Frontal cortex (tissue), 4 donors: ENCODE measurements around the gene HOXB6. TPM values are rescaled to one million over a fixed set of nuclear protein-coding genes. Genes with fewer than 3 reads are reported as not detected.

Experiments used
- DNase-seq, 2 donors: peaks; one replicate each; pipeline ENCODE4 v3.0.0; 2012; ENCODE audit warnings: low spot score in 2 of 2
- FAIRE-seq: peaks from 2 replicates; lab custom pipeline; 2012; peaks lifted over from hg19 to GRCh38; lab: Jason Lieb, UNC
- total RNA-seq: library from RNA; depleted of rRNA; stranded (reverse); fragments of >200 nt; gene quantifications from one replicate; pipeline ENCODE4 v1.2.3, GENCODE V29; 2014
- donor health status: control.
- donor health status: control.
- donor health status: control.

Gene HOXB6
- total RNA-seq, 1 donor from 2014 or later: not detected

DNA sequence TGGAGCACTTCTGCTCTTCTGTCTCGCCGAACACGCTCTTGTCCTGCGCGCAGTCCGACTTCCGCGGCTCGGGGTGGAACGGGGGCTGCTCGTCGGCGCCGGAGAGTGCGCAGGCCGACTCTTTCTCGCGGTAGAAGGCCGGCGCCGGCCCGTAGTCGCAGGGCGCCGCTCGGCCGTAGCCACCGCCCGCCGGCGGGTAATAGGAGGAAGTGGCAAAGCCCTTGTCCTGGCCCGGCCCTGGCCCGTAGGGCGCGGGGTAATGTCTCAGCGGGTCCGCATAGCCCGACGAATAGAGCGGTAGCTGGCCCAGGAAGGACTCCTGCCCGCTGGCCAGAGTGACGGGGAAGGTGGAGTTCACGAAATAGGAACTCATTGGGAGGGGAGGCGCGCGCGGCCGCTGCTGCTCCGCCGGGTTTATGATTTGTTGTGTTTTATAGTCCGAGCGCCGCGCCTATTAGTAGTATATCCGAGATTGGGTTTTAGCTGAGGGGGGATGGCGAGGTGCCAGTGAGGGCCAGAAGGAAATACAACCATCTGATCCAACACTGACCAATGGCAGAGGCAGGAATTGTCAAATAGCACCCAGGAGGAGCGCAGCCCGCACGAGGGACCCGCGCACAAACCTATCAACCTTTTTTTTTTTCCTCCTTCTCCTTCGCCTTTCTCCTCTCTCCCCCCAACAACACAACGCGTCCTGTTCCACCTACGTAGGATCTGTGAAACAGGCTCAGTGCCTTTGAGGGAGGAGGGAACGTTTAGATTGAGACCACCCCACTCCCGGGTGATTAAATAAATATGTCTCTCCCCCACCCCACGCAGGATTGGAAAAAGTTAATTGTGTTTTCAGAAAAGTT lies 6.8 kb downstream of the HOXB6 start:
- DNase-seq (no peak), FAIRE-seq (no peak)

DNA sequence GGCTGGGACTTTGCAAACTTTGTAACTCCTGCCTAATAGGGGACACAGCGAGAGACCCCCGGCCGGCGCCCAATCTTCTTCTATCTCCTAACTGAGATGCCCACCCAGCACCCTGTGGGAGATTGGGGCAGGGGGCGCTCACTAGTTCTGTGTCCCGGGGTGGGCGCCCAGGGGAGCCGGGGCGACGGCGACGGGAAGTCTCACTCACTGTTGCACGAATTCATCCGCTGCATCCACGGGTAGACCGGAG lies 7.3 kb downstream of the HOXB6 start:
- DNase-seq (no peak), FAIRE-seq (no peak)

DNA sequence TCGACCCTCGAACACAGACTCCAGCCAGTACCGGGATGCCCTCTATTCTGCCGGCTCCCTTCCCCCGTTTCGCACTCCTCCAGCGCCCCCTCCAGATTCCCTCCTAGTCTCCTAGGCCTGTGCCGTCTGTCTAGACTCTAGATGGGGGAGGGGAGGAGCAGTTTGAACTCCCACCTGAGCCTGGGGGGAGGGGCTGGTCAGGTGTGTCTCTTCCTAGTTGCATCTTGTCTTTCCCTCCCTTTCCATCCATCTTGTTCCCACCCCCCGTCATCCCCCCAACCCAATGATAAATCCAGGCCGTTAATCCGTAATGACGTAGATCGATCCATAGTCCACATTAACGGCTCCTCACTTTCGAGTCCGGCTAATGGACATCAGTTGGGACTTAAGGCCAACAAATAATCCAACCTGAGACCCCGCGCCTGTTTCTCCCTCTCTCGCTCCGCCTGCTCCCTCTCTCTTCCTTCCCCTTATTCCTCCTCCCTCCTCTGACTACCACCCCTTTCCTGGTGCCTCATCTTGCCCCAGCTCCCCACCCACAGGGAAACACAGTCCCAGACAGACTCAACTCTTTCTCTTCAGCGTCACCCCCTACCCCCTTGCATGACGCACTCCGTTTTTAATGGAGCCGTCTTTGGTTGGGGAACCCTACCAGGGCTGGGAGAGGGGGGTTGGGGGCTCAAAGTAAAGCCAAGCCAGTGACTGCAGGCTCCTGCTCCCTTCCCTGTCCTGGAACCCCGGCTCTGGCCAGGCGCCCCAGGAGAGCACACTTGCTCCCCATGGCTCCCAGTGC lies 7.9 kb downstream of the HOXB6 start:
- FAIRE-seq (no peak), DNase-seq (no peak)

DNA sequence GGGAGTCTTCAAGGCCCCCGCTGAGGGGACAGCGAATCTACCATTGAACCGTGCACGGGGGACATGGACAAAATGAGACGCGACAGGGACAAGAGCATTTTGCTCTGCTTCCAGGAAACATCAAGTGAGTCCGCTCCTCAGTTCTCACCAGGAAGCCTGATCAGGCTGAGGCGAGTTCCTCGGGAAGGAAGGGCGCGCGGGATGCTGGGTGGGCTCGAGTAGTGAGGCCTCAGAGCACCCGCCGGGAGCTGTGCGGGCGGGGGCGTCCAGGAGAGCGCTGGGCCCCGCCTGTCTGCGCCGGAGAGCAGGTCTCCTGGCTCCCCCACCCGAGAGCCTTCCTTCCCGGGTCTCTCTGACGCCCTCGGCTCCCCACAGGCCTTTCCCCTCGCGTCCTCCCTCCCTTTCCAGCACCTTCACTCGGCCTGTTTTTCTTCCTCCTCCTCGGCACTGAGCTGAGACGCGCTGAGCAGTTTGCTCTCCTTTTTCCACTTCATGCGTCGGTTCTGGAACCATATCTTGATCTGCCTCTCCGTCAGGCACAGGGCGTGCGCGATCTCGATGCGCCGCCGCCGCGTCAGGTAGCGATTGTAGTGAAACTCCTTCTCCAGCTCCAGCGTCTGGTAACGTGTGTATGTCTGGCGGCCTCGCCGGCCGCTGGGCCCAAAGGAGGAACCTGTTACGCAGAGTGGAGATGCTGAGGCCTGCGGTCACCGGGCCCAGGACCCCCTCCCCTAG lies 8.6 kb downstream of the HOXB6 start:
- DNase-seq: no peak
- FAIRE-seq: no peak

DNA sequence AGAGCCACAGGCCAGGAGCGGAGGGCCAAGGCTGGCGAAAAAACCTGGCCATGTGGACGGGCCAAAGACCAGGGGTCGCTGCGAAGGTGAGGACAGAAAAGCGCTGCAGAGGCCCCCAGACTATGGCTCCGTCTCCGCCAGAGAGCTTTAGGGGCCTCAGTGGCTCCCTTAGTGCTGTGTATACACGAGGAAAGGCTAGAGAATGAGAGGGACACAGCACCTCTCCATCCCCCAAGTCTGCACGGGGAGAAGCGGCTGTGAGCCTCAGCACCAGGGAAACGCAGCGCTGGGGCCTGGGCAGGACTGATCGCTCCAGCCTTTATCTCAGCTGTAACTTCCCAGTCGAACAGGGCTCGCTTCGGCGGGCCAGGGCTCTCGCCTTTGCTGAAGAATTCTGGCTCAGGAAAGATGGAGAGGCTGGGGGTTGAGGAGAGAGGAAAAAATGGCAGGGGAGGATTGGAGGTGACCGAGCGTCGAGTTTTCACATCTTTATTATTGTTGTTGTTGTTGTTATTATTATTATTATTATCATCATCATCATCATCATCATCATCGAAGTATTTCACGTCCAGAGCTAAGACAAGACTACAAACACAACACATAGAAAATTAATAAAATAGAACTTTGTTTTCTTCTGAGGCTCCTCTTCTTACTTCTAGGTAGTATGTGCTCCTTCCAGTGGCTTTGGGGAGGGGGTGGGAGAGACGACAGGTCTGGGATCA lies 9.3 kb downstream of the HOXB6 start:
- FAIRE-seq: no peak
- no peak for DNase-seq

DNA sequence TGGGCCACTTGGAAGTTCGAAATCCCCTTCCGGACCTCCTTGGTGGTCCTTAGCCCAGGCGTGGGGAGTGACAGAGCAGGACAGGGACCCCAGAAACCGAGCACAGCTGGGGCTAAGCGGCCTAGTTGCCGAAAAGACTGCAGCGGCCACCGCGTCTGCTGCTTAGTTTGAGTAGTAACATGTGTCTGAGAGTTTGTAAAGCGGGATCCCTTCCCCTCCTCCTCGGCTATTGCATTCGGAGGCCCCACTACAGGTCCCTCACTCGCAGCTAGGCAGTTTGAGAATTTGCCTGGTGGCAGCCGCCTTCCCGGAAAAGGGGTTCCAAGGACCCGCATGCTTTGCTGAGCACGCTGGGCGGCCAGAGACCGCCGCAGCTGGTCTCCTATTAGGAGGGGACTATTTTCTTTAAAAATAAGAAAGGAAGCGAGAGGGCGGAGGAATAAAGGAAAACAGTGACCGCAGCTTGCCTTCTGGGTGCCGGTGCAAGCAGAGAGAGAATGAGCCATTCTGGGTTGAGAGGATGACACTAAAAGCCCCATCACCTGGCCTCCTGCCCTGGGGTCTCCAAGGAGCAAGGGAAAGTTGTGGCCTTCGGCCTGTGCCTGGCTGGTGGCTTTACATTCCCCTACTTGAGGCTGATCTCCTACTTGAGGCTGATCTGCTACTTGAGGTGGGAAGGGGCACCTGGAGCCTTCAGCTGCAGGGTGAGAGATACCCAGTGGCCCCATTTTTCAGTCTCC lies 10.1 kb downstream of the HOXB6 start:
- FAIRE-seq (no peak), DNase-seq (no peak)

DNA sequence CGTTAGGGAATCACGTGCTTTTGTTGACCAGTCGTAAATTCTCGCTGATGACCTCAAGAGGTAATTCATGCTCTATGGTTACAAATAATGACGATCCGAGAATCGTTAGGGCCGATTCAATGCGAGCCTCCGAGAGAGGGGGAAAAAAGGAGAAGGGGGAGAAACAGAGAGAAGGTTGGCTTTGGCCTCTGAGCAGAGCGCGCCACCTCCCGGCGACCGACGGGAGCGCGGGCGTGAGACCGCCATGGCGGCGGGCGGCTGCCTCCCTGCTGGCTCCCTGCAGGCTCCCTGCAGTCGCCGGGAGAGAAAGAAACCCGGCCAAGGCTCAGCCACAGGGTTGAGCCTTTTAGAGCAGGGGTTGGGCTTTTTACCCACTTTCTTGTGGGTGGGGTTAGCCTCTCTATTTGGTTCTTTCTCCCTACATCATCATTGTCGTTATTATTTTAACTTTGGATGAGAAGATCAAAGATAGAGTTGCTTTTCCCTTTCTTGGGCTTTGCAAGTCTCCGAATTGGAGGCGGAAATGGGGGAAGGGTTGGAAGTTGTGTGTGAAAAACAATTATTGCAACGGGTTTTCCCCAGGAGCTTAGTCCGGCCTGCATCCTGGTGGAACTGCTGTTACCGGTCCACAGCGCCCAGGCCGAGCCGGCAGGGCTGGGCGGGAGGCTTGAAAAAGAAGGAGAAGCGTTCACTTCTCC lies 10.8 kb downstream of the HOXB6 start:
- no peak for FAIRE-seq
- peak; percentile 68 for DNase-seq

DNA sequence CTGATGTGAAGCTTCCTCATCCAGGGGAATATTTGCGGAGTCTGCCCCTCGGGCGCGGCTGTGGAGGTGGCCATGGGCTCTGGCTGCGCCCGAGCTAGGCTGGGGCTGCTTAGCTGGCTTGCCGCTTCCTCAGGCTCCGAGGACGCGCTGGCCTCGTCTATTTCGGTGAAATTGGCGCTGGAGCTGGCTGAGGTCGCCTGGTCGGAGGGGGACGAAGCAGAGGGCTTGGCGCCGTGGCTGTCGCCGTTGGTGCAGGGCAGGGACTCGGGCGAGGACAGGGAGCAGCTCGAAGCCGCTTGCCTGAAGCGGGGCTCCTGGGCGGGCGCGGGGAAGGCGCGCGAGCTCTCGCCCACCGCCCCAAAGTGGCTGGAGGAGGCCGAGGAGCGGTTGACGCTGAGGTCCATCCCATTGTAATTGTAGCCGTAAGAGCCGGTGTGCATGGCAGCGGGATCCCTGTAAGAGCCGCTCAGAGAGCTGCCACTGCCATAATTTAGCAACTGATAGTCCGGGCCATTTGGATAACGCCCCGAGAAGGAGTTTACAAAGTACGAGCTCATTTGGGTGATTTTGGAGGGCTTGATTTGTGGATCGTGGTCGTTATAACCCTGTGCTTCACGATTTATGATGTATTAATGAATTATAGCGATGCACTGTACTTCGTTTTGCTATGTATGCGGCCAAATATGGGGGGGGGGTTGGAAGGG lies 11.5 kb downstream of the HOXB6 start, which contains the start of gene HOXB5:
Gene HOXB5, minus strand, starts transcription at position 654 of the 704 bp plus-strand sequence. Its CDS starts 97 bp downstream, at position 557.
- no peak for FAIRE-seq
- DNase-seq: no peak

DNA sequence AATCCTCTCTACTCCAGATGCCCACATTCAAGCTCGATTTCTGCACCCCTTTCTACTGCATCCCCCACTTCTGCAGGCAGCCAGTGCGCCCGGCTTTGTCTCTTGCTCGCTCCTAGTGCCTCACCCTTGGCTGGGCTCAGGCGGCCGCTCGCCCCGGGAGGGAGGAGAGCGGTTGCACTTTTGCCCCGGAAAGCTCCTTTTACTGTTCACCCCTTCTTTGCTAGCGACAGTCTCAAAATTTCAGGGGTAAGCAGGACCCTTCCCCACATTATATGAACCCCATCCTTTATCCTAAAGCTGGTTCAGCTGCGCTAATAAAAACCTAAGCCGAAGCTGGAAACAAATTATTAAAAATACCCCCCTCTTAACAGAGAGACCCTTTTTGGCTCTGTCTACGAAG lies 12.2 kb downstream of the HOXB6 start:
- no peak for DNase-seq
- no peak for FAIRE-seq

DNA sequence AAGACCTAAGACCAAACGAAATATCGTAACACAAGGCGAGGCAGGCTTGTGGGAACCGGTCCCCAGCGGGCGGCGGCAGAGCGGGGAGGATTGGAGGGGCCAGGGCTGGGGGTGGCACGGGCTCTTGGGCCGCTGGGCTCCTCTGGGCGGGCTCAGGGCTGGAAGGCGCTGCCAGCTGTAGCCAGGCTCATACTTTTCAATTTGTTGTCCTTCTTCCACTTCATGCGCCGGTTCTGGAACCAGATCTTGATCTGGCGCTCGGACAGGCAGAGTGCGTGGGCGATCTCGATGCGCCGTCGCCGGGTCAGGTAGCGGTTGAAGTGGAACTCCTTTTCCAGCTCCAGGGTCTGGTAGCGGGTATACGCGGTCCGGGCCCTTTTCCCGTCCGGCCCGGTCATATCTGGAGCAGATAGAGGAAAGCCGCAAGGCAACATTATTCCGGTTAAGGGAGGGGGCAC lies 12.7 kb downstream of the HOXB6 start:
- FAIRE-seq (no peak), DNase-seq (no peak)

DNA sequence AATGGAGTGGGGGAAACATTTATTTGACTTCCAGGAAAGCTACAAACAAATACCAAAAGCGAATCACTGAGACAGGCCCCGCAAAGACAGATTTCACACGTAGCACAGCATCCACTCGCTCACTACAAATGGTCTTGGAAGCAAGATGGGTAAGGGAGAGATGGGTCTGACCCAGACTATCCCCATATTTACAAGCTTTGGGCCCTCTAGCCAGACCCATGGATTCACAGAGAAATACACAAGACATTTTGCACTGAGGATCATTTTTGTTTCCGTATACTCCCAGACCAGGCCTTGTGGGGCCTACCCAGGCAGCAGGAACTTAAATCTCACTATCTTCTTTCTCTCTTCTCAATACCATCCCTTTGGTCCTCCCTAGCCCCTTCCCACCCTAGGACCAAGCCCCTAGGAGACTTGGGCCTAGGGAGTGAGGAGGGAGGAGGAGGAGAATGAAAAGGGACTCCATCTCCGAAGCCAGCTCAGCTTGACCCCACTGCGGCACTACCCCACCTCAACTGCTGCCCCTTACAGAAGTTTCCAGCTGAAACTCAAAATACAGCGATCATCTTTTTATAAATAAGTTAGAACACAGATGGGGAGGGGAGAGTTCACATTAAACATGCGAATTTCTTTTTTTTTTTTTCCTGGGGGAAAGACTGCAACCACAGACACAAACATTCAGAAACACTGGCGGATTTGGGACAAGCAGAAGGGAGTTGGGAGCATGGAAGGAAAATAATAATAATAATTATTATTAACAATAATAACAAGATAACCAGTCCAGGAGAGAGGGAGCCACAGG lies 13.3 kb downstream of the HOXB6 start:
- DNase-seq (no peak), FAIRE-seq (no peak)

DNA sequence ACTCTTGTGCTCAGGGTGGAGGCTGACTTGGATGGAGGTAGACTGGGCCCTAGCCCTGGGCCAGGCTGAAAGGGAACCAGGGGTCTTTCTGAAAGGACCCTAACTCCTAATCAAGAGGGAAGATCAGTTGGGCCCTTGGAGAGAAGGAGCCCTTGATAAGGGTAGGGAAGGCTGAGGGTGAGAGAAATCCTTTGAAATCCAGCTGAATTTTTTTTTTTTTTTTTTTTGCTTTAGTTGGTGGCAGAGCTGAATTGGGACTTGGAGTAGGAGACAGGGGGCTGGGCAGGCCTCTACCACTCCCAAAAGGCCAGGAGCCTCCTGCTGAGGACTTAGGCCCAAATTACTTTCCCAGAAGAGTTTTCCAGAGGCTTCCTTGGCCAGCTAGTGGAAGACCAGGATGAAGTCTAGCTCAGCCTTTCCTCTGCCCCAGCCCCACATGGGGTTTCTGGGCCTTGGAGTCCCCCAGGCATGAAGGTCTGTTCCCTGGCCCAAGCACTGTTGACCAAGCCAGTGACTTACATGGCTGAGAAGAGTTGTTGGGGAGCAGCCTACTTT lies 14.1 kb downstream of the HOXB6 start:
- DNase-seq: no peak
- no peak for FAIRE-seq

DNA sequence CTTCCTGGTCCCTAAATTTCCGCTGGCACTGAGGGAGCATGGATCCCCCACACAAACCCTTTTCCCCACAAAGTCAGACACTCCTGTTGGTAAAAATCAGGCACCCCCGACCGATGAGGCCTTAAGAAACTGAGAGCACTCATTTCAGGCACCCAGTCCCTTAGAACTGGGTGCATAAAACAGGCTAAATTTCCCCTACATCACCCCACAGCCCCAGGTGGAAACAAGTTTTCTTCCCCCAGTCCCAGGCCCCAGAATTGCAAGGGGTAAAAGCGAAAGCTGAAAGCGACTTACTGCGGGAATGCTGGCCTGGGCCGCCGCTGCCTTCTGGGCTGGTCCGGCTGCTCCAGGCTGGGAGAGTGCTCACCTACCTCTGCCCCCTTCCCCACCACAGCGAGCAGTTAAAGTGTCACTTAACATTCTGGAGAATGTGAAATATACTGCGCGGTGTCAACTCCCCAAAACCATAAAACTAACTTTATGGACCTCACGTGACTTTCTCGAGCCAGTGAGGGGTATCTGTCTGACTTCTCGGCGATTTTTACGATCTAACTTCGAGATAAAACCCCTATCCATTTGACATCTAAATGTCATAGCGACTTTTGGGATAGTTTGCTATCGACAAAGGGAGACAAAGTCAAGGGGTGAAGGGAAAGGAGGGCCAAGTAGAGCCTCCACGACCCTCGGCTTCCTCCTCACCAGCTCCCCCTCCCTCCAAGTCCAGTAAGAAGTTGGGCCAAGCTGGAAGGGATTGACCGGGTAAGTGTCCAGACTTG lies 14.8 kb downstream of the HOXB6 start, which contains the start of gene HOXB3:
Gene HOXB3, minus strand, starts transcription at position 411 of the 776 bp plus-strand sequence. CDS start 37,767 bp downstream, outside the sequence.
- FAIRE-seq: no peak
- no peak for DNase-seq

DNA sequence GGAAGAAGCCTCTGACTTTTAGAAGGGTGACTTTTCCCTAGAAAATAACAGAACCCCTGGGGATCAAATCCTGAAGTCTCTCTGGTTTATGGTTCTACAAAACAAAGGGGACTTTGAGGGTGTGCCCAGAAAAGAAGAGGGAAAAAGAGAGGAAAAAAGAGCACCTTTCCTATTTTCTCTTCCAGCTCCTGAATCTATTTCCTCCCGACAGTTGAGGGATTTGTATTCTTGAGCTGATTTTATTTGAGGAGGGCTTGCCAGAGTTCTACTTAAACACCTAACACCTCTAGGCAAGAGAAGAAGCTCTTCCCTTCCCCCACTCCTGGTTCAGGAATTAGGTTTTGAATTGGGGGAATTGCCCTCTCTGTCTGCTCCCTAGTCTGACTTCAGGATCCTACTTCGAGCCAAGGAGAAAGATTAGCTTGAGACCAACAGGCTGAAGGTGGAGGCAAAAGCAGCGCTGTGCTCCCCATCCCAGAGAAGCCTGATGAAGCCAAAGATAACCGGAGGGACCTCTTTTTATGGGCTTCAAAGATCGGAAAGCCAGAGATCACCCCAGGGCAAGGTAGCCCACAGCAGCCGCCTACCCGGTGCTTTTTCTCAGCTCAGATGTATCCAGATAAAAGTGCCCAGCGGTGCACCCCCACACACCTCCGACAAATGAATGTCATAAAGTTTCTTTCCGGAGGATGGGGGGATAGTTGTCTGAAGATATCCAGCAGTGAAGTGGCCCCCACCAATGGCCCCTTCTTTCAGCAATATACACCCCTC lies 15.5 kb downstream of the HOXB6 start:
- DNase-seq (no peak), FAIRE-seq (no peak)

DNA sequence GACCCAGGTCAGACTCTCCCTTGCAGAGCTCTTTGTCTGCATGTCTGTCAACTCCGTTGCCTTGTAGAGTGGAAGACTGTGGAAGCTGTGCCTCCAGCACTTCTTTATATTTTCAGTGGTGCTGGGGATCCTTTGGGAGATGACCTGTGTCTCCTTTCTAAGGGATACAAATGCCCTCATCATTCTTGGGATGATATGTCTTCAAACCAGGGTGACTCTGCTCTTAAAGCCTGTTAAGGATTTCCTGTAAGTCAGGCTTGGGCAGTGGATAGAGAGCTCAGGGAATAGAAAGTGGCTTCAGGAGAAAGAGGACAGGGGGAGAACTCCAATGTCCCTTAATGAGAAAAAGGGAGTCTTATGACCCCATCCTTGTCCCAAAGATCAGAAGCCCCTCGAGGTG lies 16.3 kb downstream of the HOXB6 start:
- no peak for FAIRE-seq

More for the DNA sequence above, 16.3 kb downstream of the HOXB6 start:
- no peak for DNase-seq
